Naive thymus-derived CD8-positive, alpha-beta T cell (primary cell): Measurements from ENCODE around the gene UBE2K. TPM values are rescaled to one million over a fixed set of nuclear protein-coding genes. Genes with fewer than 3 reads are reported as not detected.
"Not testable (repeated sequence)": the region's sequence is repeated elsewhere in the genome, so short reads cannot be mapped to it uniquely, and the experiment has no call there.

ENCODE experiments used
- ATAC-seq, 2 donors: fragments of 150-1000 bp; cut with Tn5 transposase in 1 of 2; sonication (Bioruptor Pico), chemical (Tn5 transposase) in 1 of 2; 1 replicate in 1 of 2; 2 replicates in 1 of 2; pipeline ENCODE4 v1.10.0; 2021; ENCODE audit warnings: mild to moderate bottlenecking in 2 of 2, moderate library complexity in 2 of 2
- POLR2A ChIA-PET: fragments of 350-600 bp; sonication (Branson Sonifier 250); formaldehyde crosslinking; loops from one replicate; lab custom pipeline; 2021; ENCODE audit warnings: antibody characterized with exemption; lab: Charles Lee
- DNase-seq, 10 donors: peaks; one replicate each; pipeline versions ENCODE4 v3.0.0 to v3.0.0-alpha.2; 2020 to 2022
- H3K27ac Mint-ChIP-seq, 10 donors: one replicate each; pipeline ENCODE4 v1.8.0; 2020 to 2022; ENCODE audit warnings: mild to moderate bottlenecking in 10 of 10, mixed read lengths in 10 of 10, moderate library complexity in 4 of 10, inconsistent platforms in 1 of 10
- H3K27me3 Mint-ChIP-seq, 5 donors: one replicate each; pipeline ENCODE4 v1.8.0; 2021 to 2022; ENCODE audit warnings: mixed read lengths in 5 of 5
- H3K36me3 Mint-ChIP-seq, 3 donors: one replicate each; pipeline ENCODE4 v1.8.0; 2020 to 2022; ENCODE audit warnings: mixed read lengths in 3 of 3, mild to moderate bottlenecking in 2 of 3, inconsistent platforms in 1 of 3
- H3K4me1 Mint-ChIP-seq, 4 donors: one replicate each; pipeline ENCODE4 v1.8.0; 2021 to 2022; ENCODE audit warnings: mixed read lengths in 4 of 4
- H3K4me3 Mint-ChIP-seq, 10 donors: one replicate each; pipeline ENCODE4 v1.8.0; 2020 to 2022; ENCODE audit warnings: mild to moderate bottlenecking in 10 of 10, mixed read lengths in 10 of 10, moderate library complexity in 6 of 10, inconsistent platforms in 1 of 10
- H3K9me3 Mint-ChIP-seq, 9 donors: one replicate each; pipeline ENCODE4 v1.8.0; 2020 to 2022; ENCODE audit warnings: mixed read lengths in 9 of 9, mild to moderate bottlenecking in 3 of 9, inconsistent platforms in 1 of 9, moderate library complexity in 1 of 9
- polyA plus RNA-seq, 3 donors: library from polyadenylated mRNA; unstranded; fragments of 300-500 nt; fragmentation: Illumina TruSeq; gene quantifications; one replicate each; pipeline ENCODE4 v1.2.3, GENCODE V29; 2021
- total RNA-seq, 8 experiments: library from RNA in 2 of 8; stranded (reverse) in 2 of 8; gene quantifications; one replicate each; pipeline ENCODE4 v1.2.3 and lab custom pipeline; 2021 to 2026

UBE2K gene, protein sequence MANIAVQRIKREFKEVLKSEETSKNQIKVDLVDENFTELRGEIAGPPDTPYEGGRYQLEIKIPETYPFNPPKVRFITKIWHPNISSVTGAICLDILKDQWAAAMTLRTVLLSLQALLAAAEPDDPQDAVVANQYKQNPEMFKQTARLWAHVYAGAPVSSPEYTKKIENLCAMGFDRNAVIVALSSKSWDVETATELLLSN
- total RNA-seq (10 to 100 TPM; 39.6 to 55.0 TPM), polyA plus RNA-seq (10 to 100 TPM; 59.7 to 67.5 (median 61.6) TPM), total RNA-seq (lab: John Stamatoyannopoulos, UW) (24.1 to 51.7 (median 47.2) reads per million in 6 experiments)

DNA sequence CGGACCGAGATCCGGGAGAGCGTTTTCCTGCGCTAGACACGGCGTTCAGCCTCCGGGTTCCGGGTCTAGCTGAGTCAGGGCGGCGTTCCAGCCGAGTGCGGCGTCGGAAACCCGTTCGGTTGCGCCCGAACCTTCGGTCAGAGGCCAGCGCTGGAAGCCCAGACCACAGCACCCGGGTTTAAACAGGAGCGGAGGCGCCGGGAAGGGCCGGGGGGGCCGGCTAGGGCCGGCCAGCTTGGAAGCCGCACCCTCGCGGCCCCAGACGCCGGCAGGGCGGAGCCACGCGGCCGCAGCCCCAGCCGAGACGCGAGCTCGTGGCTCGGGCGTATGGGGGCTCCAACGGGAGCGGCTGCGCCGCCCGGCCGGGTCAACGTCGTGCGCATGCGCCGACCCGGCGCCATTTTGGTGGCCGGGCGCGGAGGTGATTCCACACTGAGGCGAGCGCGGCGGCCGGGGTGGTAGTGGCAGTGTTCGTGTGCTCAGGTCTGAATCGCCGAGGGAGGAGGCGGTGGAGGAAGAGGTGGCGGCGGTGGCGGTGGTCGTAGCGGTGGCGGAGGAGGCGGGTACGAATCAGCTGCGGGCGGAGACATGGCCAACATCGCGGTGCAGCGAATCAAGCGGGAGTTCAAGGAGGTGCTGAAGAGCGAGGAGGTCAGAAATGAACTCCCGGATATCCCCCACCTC is at the start of gene UBE2K:
Gene UBE2K (plus strand): TSS at position 397 of the 684 bp plus-strand sequence. CDS start 192 bp downstream, at position 589.
- H3K27me3 Mint-ChIP-seq = no peaks in the 10 kb centered on the region
- peak within 1 kb of the TSS; percentile 96 to 100 (median 98) for H3K4me3 Mint-ChIP-seq
- ATAC-seq (peak; percentile 89), DNase-seq (peak; percentile 81 to 93 (median 90))
- peak within 1 kb of the TSS; percentile 96 to 100 (median 99) for H3K27ac Mint-ChIP-seq
- peaks cover 0 to 11% (median 2%) of the 10 kb centered on the region in 3 donors for H3K36me3 Mint-ChIP-seq
- no peaks in the 10 kb centered on the region for H3K9me3 Mint-ChIP-seq
- POLR2A ChIA-PET = interaction anchor here (0.6 to 3.0 kb wide), 18 partner anchors 9 to 498 kb away, joined by 3 to 18 read pairs (median 4); partner anchors contain the start of genes LIAS, N4BP2, PDS5A and RPL9
- peaks cover 20 to 58% (median 47%) of the 10 kb centered on the region in 4 donors for H3K4me1 Mint-ChIP-seq

DNA sequence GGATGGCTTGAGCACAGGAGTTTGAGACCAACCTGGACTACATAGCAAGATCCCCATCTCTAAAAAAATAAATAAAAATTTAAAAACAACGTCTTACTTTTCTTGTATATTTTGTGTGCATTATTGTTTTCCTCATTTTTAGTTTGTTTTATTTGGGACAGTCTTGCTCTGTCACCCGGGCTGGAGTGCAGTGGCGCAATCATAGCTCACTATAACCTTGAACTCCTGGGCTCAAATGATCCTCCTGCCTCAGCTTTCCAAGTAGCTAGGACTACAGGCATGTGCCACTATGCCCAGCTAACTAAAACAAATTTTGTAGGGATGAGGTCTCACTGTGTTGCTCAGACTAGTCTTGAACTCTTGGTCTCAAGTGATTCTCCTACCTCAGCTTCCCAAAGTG is 49.7 kb upstream of the UBE2K start:
- no peaks in the 10 kb centered on the region for H3K27me3 Mint-ChIP-seq
- DNase-seq (no peak), ATAC-seq (no peak)
- H3K9me3 Mint-ChIP-seq = no peaks in the 10 kb centered on the region
- H3K27ac Mint-ChIP-seq = no peak overlapping the region
- peaks cover 0 to 1% (median 0%) of the 10 kb centered on the region in 4 donors for H3K4me1 Mint-ChIP-seq
- no peak overlapping the region for H3K4me3 Mint-ChIP-seq
- POLR2A ChIA-PET = no interaction called here
- no peaks in the 10 kb centered on the region for H3K36me3 Mint-ChIP-seq

GRCh38 chr4:39648827-39649558 is 48.9 kb upstream of the UBE2K start:
- Mint-ChIP-seq H3K36me3 (no peaks in the 10 kb centered on the region), H3K4me3 (no peak overlapping the region), H3K4me1 (peaks cover 0 to 1% (median 0%) of the 10 kb centered on the region in 4 donors), H3K27ac (peak overlapping the region in 1 of 10 donors; percentile 41), H3K9me3 (no peaks in the 10 kb centered on the region), H3K27me3 (no peaks in the 10 kb centered on the region)
- DNase-seq (no peak), ATAC-seq (no peak)
- POLR2A ChIA-PET = no interaction called here

GRCh38 chr4:39649639-39650265 is 48.2 kb upstream of the UBE2K start:
- DNase-seq (no peak), ATAC-seq (no peak)
- no peaks in the 10 kb centered on the region for H3K36me3 Mint-ChIP-seq
- POLR2A ChIA-PET = no interaction called here
- peaks cover 0 to 1% (median 0%) of the 10 kb centered on the region in 4 donors for H3K4me1 Mint-ChIP-seq
- H3K9me3 Mint-ChIP-seq = no peaks in the 10 kb centered on the region
- H3K27ac Mint-ChIP-seq = no peak overlapping the region
- H3K4me3 Mint-ChIP-seq = no peak overlapping the region
- H3K27me3 Mint-ChIP-seq = no peaks in the 10 kb centered on the region

- H3K36me3 Mint-ChIP-seq, ATAC-seq, H3K9me3 Mint-ChIP-seq, H3K27ac Mint-ChIP-seq, POLR2A ChIA-PET, H3K27me3 Mint-ChIP-seq, DNase-seq, H3K4me1 Mint-ChIP-seq, H3K4me3 Mint-ChIP-seq: not testable (repeated sequence)
Observed at GRCh38 chr4:39651586-39651985, 46.4 kb upstream of the UBE2K start.

- DNase-seq (no peak), ATAC-seq (no peak)
- POLR2A ChIA-PET = no interaction called here
- H3K4me3 Mint-ChIP-seq = no peak overlapping the region
- no peaks in the 10 kb centered on the region for H3K36me3 Mint-ChIP-seq
- no peaks in the 10 kb centered on the region for H3K9me3 Mint-ChIP-seq
- H3K4me1 Mint-ChIP-seq = peaks cover 0 to 8% (median 0%) of the 10 kb centered on the region in 4 donors
- no peak overlapping the region for H3K27ac Mint-ChIP-seq
- H3K27me3 Mint-ChIP-seq = no peaks in the 10 kb centered on the region
Observed at GRCh38 chr4:39655211-39655610, 42.7 kb upstream of the UBE2K start.

GRCh38 chr4:39655876-39656275 is 42.1 kb upstream of the UBE2K start:
- Mint-ChIP-seq H3K27ac (no peak overlapping the region), H3K27me3 (no peaks in the 10 kb centered on the region), H3K9me3 (no peaks in the 10 kb centered on the region), H3K4me1 (peaks cover 0 to 7% (median 0%) of the 10 kb centered on the region in 4 donors), H3K4me3 (no peak overlapping the region), H3K36me3 (no peaks in the 10 kb centered on the region)
- POLR2A ChIA-PET = no interaction called here
- ATAC-seq (no peak), DNase-seq (no peak)

DNA sequence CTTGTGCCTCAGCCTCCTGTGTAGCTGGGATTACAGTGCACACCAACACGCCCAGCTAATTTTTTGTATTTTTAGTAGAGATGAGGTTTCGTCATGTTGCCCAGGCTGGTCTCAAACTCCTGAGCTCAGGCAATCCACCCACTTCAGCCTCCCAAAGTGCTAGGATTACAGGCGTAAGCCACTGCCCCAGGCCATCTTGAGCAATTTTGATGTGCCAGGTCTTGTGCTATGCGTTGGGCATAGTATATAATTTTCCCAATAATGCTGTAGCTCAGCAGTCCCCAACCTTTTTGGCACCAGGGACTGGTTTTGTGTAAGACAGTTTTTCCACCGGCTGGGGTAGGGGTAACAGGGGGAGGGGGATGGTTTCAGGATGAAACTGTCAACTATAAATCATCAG is 41.3 kb upstream of the UBE2K start:
- DNase-seq, H3K36me3 Mint-ChIP-seq, ATAC-seq, H3K4me1 Mint-ChIP-seq, H3K9me3 Mint-ChIP-seq, H3K27me3 Mint-ChIP-seq, H3K4me3 Mint-ChIP-seq, H3K27ac Mint-ChIP-seq: not testable (repeated sequence)
- POLR2A ChIA-PET = interaction anchor here (0.7 kb wide), 1 partner anchor 70 kb away, joined by 3 read pairs; no protein-coding TSS in a partner anchor

- H3K4me1 Mint-ChIP-seq = peaks cover 0 to 7% (median 0%) of the 10 kb centered on the region in 4 donors
- no peak for DNase-seq
- H3K36me3 Mint-ChIP-seq = no peaks in the 10 kb centered on the region
- POLR2A ChIA-PET = interaction anchor here (0.7 kb wide), 1 partner anchor 16 kb away, joined by 4 read pairs; no protein-coding TSS in a partner anchor
- H3K9me3 Mint-ChIP-seq = no peaks in the 10 kb centered on the region
- ATAC-seq = no peak
- no peak overlapping the region for H3K27ac Mint-ChIP-seq
- no peaks in the 10 kb centered on the region for H3K27me3 Mint-ChIP-seq
- no peak overlapping the region for H3K4me3 Mint-ChIP-seq
Observed at GRCh38 chr4:39657465-39657864, 40.5 kb upstream of the UBE2K start.

DNA sequence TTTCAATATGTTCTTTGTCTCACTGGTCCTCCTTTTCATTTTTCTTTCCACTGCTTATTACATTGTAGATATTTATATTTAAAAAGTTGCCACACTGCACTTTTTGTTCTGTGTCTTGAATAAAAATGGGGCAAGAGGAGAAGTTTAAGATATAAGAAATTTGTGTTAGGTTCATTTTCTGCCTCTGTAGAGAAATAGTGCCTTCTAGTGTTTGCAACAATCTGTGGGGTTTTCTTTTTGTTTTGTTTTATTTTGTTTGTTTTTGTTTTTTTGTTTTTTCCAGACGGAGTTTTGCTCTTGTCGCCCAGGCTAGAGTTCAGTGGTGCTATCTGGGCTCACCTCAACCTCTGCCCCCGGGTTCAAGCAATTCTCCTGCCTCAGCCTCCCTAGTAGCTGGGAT is 39.2 kb upstream of the UBE2K start:
- POLR2A ChIA-PET = no interaction called here
- no peaks in the 10 kb centered on the region for H3K27me3 Mint-ChIP-seq
- peak overlapping the region in 1 of 10 donors; percentile 34 for H3K27ac Mint-ChIP-seq
- H3K4me3 Mint-ChIP-seq = no peak overlapping the region
- no peaks in the 10 kb centered on the region for H3K36me3 Mint-ChIP-seq
- no peak for ATAC-seq
- DNase-seq = no peak
- peaks cover 0 to 7% (median 0%) of the 10 kb centered on the region in 4 donors for H3K4me1 Mint-ChIP-seq
- no peaks in the 10 kb centered on the region for H3K9me3 Mint-ChIP-seq

DNA sequence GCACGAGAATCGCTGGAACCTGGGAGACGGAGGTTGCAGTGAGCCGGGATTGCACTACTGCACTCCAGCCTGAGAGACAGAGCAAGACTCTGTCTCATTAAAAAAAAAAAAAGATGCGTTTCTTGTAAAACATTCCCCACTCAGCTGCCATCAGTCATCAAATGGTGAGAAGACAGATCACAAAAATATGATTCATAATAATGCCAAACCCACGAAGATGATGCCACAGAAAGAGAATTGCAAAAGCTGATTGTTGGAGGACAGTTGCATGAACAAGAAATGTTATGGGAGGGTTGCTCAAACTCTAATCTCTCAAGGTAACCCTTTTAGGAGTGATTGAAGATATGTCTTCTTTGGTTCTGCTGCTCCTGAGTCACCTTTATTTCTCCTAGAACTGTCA is 37.9 kb upstream of the UBE2K start:
- Mint-ChIP-seq H3K4me1 (peaks cover 0 to 7% (median 0%) of the 10 kb centered on the region in 4 donors), H3K27ac (peak overlapping the region in 1 of 10 donors; percentile 21), H3K4me3 (no peak overlapping the region), H3K9me3 (no peaks in the 10 kb centered on the region), H3K27me3 (no peaks in the 10 kb centered on the region), H3K36me3 (no peaks in the 10 kb centered on the region)
- ATAC-seq (no peak), DNase-seq (no peak)
- POLR2A ChIA-PET = no interaction called here

DNA sequence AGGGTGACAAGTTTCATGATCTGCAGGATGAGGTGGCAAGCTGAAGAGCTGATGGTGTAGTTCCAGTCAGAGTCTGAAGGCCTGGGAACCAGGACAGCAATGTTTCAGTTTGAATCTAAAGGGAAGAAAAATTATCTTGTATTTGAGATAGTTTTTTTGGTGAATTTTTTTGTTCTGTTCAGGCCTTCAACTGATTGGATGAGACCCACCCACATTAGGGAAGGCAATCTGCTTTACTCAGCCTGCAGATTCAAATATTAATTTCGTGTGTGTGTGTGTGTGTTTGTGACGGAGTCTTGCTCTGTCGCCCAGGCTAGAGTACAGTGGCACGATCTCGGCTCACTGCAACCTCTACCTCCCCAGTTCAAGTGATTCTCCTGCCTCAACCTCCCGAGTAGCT is 37.2 kb upstream of the UBE2K start:
- POLR2A ChIA-PET = no interaction called here
- no peak for ATAC-seq
- H3K9me3 Mint-ChIP-seq = no peaks in the 10 kb centered on the region

More for the DNA sequence above, 37.2 kb upstream of the UBE2K start:
- H3K27me3 Mint-ChIP-seq = no peaks in the 10 kb centered on the region
- DNase-seq = no peak
- no peak overlapping the region for H3K4me3 Mint-ChIP-seq
- H3K4me1 Mint-ChIP-seq = peaks cover 0 to 7% (median 0%) of the 10 kb centered on the region in 4 donors
- no peak overlapping the region for H3K27ac Mint-ChIP-seq
- no peaks in the 10 kb centered on the region for H3K36me3 Mint-ChIP-seq
